Measurements from ENCODE around the gene KCNJ6.
"Not testable (repeated sequence)": the region's sequence is repeated elsewhere in the genome, so short reads cannot be mapped to it uniquely, and the experiment has no call there.

KCNJ6 gene

DNA sequence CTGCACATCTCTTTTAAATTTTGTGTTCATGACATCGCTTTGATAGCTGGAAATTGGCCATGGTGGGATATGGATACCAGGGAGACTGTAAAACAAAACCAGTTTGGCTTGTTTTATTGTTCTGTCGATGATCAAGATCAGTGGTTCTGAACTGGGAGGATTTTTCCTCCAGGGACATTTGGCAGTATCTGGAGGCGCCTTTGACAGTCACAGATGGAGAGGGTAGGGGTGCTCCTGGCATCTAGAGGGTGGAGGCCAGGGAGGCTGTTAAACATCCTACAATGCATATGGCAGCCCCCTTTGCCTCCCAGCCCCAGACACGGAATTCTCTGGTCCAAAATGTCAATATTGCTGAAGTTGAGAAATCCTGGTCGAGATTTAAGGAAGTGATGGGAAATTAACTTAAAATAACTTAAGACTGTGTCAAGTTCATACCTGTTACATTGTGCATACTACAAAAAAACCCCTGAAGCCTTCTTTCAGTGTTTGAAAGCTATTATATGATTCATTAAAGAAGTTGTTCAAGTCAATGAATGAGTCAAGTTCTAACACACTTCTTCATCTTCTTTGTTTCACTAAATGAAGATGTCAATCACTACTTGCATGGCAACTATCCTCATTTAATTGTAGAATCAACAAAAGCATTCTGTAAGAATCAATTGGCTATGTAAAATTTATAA is 150.9 kb downstream of the KCNJ6 start:
- no peak for DNase-seq

DNA sequence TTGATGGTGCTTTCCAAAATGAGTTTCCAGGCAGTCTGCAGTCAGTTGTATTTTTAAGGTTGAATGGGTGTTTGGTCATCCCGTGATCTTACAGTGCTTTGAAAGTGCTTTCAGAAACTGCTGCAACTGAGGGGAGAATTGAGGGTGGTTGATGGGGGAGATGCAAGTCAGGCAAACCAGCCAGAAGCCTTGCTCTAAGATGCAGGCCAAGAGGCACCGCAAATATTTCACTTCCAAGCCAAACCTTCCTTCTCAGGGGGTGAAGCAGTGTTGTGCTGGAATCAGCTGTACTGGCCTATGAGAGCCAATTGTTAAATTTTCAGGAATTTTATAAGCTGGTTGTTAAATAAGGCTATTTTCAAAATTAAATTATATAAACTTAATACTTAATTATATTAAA is 151.6 kb downstream of the KCNJ6 start:
- no peak for DNase-seq

DNA sequence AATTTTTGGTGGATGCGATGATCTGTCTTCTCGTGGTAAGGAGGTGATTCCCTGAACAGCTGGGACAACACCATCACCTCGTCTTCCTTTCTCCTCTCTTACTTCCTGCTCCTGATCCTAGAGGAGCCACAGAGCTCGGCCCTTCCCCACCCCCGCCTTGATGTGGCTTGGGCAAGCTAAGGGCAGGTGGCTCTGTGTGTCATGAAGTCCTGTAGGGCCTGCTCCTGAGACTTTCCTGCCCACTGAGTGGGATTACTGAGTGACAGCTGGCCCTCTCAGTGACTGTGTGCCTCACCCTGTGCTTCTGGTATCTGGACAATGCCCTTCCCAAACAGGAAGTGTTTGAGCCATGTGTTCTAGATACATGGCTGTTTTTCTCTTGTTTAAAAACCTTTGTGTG is 153.0 kb downstream of the KCNJ6 start:
- no peak for DNase-seq

DNA sequence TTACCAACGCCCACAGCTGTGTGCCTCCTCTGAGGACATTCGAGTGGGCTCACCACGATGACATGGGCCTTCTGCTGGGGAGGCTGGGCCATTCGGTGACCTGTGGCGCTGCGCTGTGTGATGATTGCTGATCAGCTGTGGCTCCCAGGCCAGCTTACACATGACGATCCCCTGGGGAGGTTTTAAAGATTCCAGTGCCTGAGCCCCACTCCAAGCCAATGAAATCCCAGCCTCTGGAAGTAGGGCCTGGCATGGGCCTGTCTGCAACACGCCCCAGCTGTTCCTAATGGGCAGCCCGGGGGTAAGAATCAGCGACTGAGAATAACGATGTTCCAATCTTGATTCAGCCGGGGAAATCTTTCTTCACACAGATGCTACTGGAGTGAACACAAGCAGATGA is 153.7 kb downstream of the KCNJ6 start:
- DNase-seq, result no peak

DNA sequence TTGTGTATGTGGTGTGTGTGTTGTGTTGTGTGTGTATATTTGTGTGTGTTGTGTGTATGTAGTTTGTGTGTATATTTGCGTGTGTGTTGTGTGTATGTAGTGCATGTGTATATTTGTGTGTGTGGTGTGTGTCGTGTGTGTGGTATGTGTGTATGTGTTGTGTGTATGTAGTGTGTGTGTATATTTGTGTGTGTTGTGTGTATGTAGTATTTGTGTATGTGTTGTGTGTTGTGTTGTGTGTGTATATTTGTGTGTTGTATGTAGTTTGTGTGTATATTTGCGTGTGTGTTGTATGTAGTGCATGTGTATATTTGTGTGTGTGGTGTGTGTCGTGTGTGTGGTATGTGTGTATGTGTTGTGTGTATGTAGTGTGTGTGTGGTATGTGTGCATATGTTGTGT is 154.9 kb downstream of the KCNJ6 start:
- DNase-seq, result not testable (repeated sequence)

DNA sequence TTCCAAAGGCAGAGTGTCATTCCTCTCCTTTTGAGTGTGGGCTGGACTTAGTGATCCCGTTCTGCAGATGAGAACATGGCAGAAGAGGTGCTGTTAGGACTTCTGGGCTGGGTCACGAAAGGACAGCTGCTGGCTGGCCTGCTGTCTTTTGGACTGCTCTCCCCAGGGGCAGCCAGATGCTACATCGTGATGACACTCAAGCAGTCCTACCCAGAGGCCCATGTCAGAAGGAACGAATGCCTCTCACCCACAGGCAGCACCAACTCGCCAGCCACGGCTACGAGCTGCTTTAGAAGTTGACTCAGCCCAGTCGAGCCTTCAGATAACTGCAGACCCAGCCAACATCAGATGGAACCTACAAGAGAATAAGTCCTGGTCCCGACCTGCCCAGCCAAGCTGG is 156.5 kb downstream of the KCNJ6 start:
- no peak for DNase-seq

DNA sequence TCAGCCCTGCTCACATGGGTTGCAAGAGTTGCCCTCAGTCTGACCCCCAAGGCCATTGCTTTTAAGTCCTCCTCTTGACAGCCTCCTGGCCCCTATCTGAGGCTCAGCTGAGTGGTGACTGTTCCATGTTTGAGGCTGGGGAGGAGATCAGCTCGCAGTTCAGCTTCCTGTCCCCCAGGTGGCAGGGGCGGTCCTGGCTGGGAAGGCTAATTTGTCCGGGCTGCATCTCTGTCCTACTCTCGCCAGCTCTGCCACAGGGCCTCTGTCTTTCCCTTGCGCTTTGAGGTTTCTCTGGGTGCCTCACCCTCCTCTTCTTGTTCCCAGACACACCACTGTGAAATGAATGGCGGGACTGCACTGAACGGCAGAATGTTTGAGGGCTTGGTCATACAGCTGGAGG is 157.3 kb downstream of the KCNJ6 start:
- DNase-seq, result peak; percentile 43

DNA sequence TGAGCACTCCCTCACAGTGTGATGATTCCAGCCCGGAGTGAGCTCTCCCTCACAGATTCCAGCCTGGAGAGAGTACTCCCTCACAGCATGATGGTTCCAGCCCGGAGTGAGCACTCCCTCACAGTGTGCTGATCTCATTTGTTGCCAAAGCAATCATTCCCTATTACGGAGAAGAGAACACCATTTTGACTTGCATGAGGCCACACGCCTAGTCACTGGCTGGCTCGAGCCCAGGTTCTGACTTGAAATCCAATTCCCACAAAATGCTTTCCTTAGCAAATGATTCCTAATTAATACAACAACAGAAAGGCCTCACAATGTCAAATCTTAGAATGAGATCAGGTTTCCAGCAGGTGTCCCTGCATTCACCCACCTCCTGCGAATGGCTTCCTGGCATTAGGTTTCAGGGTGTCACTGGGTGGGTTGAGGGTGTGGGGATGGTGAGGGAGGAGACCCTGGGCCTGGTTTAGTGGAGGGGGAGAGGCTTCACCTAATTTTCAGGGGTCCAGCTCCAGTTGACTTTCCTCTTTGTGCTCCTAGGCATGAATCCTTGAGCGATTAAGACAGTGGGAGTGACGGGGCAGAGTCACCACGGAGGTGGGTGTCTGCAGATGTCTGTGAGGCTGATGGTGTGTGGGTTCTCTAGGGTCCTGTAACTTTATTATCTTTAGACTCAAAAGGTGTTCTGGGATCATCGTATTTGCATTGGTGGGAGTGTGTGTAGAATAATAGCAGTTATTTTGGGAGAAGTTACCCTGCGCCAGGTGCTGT is 158.5 kb downstream of the KCNJ6 start:
- peak; percentile 20 for DNase-seq

DNA sequence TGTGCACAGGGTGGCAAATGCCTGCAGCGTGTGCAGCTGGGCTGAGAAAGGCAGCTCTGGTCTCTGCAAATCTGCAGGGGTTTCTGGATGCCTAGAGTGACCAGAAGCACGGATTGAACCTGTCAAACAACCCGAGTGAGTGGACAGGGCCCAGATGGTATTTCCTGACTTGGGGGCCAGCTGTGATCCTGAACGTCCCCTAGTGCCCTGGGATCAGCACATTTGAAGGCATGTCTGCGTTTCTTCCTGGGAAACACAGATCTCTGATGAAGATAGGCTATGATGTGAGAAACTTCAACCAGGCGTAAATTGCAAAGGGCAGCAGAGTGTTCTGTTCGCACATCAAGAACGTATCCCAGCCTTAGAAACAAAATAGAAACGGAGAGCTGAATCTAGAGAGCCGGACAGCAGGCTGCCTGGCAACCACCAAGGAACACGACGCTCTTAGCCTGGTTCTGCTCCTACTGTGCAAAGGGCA is 163.1 kb downstream of the KCNJ6 start:
- DNase-seq, result no peak

DNA sequence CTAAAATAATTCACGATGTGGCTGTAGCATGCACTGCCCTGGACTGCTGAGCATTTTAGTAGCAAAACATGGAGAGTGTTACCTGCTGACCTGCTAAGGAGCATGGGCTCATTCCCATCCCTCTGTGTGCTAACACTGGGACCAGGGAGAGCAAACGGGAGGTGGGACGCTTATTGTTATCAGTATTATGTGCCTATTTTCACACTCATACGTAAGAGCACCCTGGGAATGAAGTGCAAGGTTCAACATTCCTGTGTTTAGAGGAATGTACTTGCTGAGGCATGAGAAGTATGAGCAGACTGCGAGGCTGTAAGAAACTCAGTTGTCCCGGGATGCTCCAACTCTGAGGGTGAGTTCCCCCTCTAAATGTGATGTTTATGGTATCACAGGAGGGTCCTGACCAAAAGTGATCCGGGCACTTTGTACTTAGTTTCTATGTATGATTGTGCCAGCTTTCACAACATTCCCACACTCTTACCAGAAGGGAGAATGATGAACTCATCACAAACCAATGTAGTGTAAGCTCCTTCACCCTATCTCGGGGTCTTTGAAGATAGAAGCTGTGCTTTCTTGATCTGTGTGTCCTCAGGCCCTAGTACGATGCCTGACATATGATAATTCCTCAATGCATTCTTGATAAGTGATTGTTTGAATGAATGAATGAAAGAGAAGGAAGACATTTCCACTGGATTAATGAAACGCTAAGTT is 164.8 kb downstream of the KCNJ6 start:
- DNase-seq, result no peak

DNA sequence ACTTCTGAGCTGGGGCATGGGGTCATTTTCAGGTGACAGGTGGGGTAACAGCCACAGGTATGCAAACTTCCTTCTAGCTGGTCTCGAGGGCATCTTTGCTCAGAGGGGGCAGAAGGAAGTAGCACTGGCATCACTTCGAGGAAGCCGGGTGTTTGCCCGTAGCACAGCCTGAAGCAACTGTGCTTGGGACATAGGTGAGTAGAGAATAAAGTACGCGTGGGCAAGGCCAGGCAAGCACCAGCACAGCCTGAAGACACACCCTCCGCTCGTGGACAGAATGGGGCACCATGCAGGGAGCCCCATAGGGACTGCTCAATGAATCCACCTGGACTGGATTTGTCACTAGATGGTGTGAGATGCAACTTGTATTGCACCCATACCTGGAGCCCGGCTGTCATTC is 167.1 kb downstream of the KCNJ6 start:
- no peak for DNase-seq

DNA sequence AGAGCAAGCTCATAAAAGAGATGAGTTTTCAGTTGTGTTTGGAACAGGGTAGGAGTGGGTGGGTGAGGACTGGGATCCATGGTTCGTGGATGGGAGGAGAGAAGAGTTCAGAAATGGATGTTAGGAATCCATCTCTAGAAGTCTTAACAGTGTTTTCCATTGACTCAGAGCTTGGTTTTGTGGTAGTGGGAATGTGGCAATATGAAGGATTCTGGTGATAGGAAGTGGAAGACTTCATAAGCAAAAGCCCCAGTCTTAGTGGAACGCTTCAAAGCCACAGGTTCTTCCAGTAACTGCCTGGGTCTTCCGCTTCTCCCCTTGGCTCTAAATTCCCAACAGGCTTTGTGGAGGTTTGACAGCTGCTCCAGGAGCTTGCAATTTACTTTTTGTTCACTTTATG is 167.9 kb downstream of the KCNJ6 start:
- DNase-seq, result no peak

DNA sequence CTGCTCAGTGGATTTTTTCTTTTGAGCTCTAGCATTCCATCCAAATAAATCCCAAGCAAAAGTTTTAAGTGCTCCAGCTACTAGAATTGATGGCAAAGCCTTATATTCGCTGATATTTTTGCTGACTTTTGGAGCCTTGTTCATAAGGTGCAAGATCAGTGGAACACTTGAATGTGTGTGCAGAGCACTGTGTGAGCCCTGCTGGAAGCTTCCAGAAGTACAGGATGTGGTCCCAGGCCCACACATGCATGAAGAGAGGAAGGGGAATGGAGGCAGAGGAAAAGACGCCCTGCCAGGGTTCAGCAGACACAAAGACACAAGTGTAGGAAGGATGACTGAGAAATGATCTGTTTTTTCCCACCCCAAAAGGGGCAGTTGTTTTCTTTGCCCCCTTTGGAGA is 169.4 kb downstream of the KCNJ6 start:
- no peak for DNase-seq

DNA sequence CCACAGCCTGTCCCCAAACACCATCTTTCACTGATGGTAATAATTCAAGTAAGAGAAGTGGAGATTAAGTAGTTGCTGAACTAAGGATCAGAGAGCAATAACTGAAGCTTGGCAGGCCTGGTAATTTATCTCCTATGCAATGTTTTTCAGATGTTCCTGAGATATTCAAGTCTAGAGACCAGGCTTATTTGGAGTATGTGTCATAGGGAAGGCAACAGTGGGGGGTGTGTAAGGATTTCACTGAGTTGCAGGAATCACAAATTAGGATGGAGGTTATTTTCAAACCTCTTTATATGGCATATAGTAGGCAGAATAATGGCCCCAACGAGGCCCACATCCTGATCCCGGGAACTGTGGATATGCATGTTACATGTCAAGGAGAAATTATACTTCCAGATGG is 171.7 kb downstream of the KCNJ6 start:
- no peak for DNase-seq

DNA sequence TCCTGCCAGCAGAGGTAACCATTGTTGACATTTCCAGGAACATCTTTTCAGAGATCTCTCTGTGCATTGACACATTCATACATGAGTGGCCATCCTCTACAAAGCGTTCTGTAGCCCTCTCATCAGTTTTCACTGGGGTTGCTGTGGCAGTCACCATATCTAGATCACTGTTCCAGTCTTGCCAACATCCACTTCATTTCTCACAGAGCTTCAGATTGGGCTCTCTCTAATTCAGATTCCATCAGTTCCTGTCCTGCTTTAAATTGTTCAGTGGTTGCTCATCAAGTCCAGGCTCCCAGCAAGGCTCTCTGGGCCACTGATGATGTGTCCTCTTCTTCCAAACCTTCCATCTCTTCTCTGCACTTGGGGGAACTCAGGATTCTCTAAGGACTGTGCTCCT is 173.7 kb downstream of the KCNJ6 start:
- peak; percentile 75 for DNase-seq

DNA sequence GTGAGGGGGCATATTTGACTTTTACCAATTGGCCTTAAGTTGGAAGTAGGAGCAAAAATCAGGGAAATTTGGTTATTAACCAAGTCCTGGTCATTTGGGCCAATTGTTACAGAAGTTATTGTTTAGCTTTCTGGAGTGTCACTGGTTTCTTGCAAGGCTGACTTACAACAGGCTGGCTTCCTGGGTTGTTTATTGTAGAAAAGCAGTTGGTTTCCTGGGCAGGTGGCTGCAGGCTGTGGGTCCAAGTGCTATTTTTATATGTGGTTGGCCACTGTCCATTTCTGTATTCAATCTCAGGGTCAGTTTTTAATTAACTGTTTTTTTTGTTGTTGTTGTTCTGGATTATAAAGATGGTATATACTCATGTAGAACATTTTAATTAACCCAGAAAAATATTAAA is 174.1 kb downstream of the KCNJ6 start:
- DNase-seq, result no peak

DNA sequence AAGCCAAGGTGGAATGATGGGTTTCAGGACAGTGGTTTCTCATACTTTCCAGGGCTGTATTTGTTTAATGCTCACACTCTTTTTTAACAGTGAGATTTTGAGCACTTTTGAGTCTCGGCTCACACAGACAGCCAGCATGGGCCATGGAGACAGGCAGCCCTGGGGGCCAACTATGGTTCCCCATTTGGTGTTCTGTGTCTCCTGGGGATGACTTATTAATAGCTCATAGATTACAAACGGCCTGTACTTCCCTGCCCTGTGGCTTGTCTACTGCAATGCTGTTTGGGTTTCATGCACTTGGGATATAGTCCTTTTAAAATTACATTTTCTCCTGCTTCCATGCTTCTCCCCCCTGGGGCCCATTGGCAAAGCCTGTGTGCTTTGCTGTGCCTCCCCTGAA is 178.3 kb downstream of the KCNJ6 start:
- no peak for DNase-seq

DNA sequence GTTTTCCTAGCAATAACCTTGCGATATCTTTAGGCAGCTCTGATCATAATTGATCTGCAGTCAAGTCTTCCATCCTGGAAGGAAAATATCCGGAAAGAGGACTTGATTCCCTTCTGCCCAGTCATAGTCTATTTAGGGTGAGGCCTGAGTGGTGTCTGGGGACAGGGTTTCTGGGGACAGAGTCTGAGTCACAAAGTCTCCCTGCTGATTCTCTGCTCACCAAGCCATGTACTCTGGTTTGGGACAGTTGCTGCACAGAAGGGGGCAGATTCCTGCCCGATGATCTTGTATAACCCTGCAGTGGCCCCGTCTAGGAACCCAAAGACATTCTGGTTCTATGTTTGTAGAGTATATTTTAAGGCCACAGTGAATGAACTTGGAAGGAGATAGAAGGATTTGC is 178.8 kb downstream of the KCNJ6 start:
- no peak for DNase-seq

DNA sequence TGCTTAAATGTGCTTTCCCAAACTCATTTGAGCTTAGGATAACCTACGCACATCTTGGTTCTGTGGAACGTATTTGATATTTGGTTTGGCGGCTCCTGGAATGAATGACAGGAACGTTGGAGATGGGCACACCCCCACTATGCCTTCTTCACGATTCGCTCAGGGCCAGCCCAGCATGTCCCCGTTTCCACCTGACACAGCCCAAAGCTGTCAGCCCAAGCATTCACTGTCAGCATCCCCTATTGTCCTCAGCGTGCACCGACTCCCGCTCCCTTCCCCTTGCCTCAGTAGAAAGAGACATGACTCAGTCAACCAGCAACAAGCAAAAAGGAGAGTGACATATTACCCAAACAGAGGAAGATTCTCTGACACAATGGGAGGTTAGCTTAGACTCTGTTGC is 181.4 kb downstream of the KCNJ6 start:
- no peak for DNase-seq

DNA sequence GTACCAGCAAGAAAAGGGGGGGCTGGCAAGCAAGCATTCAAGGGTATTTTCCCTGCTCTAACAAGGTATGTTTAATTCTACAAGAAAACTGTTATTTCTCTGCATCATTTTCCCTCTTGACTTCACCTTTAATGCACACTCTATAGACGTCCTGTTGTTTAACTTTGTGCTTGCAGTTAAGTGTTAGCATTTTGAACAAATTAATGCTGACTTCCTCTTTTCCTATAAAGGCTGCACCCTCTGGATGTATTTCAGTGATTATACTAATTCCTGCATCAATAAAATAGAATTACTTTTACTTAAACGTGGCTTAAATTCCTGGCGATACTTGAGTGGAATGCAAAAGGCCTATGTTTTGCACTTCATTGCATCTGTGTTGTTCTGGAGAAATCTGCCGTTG is 183.3 kb downstream of the KCNJ6 start:
- no peak for DNase-seq

DNA sequence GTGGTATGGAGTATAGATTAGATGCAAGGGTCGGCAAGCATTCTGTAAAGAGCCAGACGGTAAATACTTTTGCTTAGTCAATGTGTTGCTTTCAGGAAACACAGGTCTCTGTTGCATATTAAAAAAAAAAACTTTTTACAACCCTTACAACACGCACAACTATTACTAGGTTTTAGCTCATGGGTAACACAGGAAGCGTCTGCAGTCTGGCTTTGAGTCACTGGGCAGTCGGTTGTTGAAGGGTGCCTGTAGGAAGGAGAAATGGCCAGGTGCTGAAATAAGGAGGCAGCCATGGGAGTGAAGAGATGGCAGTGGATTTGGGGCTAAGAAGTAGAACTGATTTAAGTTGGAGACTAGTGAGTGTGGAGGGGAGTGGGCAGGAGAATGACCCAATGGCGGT is 192.1 kb downstream of the KCNJ6 start:
- DNase-seq, result no peak

DNA sequence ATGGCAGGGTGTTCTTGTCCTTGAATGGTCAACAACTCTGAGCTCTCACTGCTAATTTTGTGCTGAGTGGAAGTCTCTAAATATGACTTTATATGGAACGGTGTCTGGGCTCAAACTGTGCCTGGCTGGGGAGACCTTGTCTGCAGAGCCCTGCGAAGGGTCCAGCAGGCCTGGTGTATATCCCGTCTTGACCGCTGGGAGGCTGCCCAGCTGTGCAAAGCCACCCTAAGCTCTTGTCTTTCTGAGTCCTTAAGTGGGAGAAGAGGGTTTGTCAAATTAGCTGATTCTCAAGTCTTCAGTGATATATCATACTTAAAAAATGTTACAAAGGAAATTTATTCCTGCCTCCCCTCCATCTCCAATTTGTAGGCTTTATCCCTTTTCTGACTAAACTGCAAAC is 198.7 kb downstream of the KCNJ6 start:
- no peak for DNase-seq

DNA sequence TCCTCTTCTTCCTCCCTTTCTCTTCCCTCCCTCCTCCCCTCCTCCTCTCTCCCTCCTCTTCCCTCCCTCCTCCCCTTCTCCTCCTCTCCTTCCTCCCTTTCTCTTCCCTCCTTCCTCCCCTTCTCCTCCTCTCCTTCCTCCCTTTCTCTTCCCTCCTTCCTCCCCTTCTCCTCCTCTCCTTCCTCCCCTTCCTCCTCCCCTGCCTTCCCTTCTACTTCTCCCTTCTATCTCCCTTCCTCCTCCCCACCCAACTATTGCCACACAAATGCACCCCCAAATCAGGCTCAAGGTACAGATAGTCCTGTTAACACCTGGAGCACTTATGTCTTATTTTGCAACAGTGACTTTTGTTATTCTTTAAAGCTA is 203.7 kb downstream of the KCNJ6 start:
- not testable (repeated sequence) for DNase-seq

Data from NCI-H2029 treated with DMSO at 0.1 percent for 48 hours (cell line).